Hepatocyte (in vitro differentiated cells): ENCODE data around the gene PRKG1.

Source experiments
- EZH2 ChIP-seq: fragments of 200-600 bp; sonication (generic); IDR thresholded peaks from 2 replicates; pipeline ENCODE4 v1.6.1; 2016; ENCODE audit warnings: antibody characterized with exemption, mild to moderate bottlenecking, borderline replicate concordance
- TF ChIP-seq, protein P1 (sequence below): fragments of 200-600 bp; sonication (generic); IDR thresholded peaks from 2 replicates; pipeline ENCODE4 v1.5.1; 2016; ENCODE audit warnings: antibody characterized with exemption, mild to moderate bottlenecking; ENCODE audit not compliant: poor library complexity

DNA sequence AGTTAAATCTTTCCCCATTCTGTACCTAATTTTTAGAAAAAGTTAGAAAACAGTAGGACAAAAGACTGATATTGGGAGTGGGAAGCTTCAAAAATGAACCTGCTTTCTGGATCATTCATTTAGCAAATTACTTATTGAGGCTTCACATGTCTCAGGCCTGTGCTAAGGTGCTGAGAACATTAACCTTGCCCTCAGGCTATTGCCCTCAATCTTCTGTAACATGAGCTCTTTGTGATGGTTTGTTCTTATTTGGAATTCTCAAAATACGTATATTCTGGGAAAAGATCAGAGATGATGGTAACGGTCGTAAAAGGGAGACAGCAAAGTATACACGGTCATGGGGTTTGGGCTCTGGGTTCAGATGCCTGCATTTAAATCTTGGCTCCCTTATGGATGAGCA, 39.5 kb upstream of the PRKG1 start:
- TF ChIP-seq, protein P1, sequence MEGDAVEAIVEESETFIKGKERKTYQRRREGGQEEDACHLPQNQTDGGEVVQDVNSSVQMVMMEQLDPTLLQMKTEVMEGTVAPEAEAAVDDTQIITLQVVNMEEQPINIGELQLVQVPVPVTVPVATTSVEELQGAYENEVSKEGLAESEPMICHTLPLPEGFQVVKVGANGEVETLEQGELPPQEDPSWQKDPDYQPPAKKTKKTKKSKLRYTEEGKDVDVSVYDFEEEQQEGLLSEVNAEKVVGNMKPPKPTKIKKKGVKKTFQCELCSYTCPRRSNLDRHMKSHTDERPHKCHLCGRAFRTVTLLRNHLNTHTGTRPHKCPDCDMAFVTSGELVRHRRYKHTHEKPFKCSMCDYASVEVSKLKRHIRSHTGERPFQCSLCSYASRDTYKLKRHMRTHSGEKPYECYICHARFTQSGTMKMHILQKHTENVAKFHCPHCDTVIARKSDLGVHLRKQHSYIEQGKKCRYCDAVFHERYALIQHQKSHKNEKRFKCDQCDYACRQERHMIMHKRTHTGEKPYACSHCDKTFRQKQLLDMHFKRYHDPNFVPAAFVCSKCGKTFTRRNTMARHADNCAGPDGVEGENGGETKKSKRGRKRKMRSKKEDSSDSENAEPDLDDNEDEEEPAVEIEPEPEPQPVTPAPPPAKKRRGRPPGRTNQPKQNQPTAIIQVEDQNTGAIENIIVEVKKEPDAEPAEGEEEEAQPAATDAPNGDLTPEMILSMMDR, result no peak
- no peak for TF ChIP-seq EZH2
